NCI-H748 (cell line): ENCODE measurements around the gene DHFR2.
"Not testable (repeated sequence)": the region's sequence is repeated elsewhere in the genome, so short reads cannot be mapped to it uniquely, and the experiment has no call there.

Experiments
- DNase-seq: peaks from one replicate; lab custom pipeline; 2025; ENCODE audit not compliant: unreplicated experiment; lab: John Stamatoyannopoulos, UW

DHFR2 gene

GRCh38 chr3:94065819-94066480 is 3.2 kb upstream of the DHFR2 start:
- no peak for DNase-seq

GRCh38 chr3:94065122-94065521 is 2.4 kb upstream of the DHFR2 start:
- peak; percentile 0 for DNase-seq

GRCh38 chr3:94064243-94064860 is 1.6 kb upstream of the DHFR2 start:
- no peak for DNase-seq

- DNase-seq: peak; percentile 2
These were observed 892 bp upstream of the DHFR2 start for GRCh38 chr3:94063496-94064119.

DNA sequence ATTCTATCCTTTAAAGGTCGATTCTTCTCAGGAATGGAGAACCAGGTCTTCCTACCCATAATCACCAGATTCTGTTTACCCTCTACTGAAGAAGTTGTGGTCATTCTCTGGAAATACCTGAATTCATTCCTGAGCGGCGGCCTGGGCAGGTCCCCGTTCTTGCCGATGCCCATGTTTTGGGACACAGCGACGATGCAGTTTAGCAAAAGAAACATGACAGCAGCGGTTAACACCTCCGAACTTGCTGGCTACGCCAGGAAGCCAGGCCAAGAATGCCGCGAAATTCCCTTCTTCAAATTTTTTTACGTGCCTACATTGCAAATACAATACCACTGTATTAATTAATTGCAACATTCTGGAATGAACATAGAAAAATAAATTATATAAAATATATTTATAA is 1.4 kb downstream of the DHFR2 start:
- no peak for DNase-seq

- no peak for DNase-seq
These were observed 12.2 kb downstream of the DHFR2 start for GRCh38 chr3:94050546-94050945.

DNA sequence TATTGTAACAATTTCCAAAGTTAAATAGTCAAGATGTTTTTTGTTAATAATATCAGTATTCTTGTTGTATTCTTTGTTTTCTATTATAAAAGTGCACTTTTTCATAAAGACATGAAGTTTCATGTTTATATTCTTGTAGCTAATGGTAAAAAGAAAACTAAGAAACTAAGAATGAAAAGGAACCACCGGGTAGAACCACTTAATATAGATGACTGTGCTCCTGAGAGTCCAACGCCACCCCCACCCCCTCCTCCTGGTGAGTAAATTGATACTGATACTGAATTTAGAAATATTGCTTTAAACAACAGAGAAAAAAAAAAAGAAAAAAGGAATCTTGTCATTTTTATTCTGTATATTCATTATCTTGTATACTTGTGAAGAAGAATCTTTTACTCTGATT is 13.4 kb downstream of the DHFR2 start:
- DNase-seq: no peak

DNA sequence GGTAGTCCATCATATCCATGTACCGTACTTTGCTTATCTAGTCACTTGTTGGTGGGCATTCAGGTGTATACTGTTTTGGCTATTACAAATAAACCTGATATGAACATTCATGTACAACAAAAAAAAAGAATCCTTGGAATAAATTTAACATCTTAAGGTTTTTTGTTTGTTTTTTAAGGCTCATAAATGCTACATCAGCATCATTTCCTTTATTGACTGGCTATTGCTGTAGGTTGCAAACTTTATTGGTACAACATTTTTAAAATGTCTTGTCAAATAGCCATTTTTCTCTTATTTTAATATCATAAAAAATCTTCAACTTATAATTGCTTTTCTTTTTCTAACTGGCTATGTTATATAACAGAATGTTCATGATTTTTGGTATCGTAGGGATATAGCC is 16.2 kb downstream of the DHFR2 start:
- no peak for DNase-seq

- not testable (repeated sequence) for DNase-seq
These were observed 18.4 kb downstream of the DHFR2 start for GRCh38 chr3:94044100-94044936.

DNA sequence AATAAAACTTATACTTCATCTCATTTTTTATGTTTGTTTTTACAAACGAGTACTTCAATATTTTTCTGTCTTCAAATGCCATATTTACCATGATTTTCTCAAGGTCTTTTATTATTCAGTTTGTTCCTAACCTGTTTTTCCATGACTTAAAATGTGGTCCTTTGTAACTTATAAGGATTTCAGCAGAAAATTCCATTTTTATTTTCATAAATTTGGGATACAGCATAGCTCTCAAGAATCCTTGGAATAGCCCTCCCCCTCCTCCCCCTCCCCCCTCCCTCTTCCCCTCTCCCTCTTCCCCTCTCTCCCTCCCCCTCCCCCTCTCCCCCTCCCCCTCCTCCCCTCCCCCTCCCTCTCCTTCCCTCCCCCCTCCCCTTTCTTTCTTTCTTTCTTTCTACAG is 19.4 kb downstream of the DHFR2 start:
- DNase-seq: no peak

DNA sequence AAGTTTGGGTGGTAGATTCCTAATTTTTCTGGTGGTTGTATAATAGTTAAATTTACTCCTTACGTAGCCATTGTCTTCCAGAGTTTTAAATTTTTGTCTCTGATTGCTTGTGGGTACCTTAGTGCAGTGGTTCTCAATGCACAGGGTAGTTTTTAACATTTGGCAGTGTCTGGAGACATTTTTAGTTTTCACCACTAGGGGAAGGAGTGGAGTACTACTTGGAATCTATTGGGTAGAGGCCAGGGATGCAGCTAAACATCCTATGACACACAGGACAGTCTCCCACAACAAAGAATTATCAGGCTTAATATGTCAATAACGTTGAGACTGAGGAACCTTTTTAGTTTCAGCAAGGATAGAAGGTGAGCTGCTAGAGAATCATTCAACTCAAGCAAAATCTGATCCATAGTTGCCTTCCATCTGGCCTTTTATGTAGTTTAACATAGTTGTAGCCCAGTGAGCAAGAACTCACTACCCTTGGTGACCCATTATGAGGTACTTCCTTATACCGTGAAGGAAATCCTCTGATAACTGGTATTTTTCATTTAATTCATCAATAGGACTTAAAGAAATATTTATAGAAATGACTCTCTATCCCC is 25.7 kb downstream of the DHFR2 start:
- peak; percentile 17 for DNase-seq

DNA sequence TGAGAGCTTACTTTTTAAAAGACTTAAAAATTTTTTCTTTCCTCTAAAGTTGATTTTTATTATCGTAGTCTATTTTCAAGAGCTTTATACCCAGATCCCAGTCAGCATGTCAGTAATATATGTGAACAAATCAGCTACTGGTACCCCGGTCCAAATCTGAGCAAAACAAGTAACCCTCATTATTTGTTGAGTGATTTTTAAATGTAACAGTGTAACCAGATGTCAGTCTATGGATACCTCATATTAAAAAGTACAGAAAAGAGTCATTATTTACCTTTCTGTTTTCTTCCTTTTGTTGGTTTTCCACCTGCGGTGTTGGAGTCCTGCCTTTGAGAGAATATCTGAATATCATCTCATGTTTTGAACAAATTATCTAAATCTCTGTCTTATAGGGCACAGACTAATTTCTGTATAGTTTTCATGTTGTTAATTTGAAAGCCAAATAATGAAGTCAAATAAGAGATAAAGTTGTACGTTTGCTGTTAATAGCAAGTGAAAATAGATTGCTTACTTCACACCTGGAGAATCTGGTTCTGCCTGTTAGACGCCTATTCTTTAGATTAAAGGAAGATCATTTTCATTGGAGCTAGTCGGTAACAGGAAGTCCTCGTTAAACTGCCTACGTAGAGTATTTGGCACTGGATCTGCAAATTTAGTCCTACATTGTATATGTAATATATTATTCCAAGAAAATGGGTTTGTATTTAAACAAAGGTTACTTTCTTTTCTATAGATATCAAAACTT is 34.5 kb downstream of the DHFR2 start, which contains the start of gene STX19:
Gene STX19, minus strand, starts transcription at position 505 of the 745 bp plus-strand sequence. CDS start 13,328 bp downstream, outside the sequence.
- peak; percentile 87 for DNase-seq

DNA sequence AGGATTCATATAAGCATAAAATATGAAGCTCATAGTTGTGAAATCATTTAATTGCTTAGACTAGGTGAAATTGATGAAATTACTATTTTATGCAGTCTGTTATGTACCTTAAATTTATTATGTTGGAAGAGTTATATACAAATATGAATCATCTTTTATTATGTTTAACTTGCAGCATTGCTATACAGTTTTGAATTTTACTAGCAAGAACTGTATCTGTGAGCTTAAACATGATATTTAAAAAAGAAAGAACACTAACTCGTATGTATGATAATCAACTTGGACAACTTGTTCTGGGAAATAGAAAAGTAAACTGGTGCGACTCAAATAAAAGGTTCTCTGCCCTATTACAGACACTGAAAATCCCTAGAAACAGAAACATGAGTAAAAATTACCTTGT is 36.1 kb downstream of the DHFR2 start:
- DNase-seq: no peak

- DNase-seq: no peak
These were observed 38.3 kb downstream of the DHFR2 start for GRCh38 chr3:94024385-94024784.

DNA sequence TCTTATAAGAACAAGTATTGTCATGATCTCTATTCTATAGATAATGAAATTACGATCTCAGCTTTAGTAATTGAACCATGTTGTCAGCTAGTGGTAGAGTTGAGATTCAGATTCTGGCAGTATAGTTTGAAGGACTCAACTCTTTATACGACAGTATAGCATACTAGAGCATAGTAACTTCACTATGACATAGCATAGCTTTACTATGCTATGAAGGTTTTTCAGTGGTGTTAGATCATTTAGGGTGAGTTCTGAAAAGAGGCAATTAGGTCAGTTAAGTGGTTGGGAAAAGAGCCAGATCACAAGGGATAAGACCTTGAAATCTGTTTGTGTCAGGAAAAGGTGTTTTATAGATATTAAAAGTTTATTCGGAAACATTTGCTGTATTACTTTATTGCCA is 42.4 kb downstream of the DHFR2 start:
- no peak for DNase-seq

GRCh38 chr3:94019659-94020058 is 43.1 kb downstream of the DHFR2 start:
- no peak for DNase-seq

GRCh38 chr3:94015025-94015424 is 47.7 kb downstream of the DHFR2 start:
- DNase-seq: no peak

- DNase-seq: no peak
These were observed 50.5 kb downstream of the DHFR2 start for GRCh38 chr3:94012185-94012584.

- no peak for DNase-seq
These were observed 51.4 kb downstream of the DHFR2 start for GRCh38 chr3:94011233-94011711.

DNA sequence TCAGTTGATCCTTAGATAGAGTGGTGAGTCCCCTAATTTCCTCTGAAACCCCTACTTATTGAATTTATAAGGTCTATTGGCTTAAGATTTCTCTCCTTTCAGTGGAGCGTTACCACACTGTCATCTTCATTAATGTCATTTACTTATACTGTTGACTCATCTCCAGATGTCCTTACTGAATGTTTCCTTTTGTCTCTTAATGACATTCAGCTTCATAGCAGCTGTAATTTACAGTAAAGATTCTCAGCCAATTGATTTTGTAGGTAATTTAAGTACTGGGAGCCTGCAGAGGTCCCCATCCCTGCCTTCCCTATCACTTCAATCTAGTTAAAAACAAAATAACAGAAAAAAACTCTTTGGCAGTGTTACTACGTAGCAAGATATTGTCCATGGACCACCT is 53.1 kb downstream of the DHFR2 start:
- peak; percentile 70 for DNase-seq
